IMR-90 (cell line): ENCODE measurements around the gene ISCA1. TPM values are rescaled to one million over a fixed set of nuclear protein-coding genes. Genes with fewer than 3 reads are reported as not detected.

ENCODE experiments used
- ATAC-seq: fragments of 200-7000 bp; cut with Tn5 transposase; 2 replicates; pipeline ENCODE4 v1.9.1; 2020; ENCODE audit warnings: low read depth, mild to moderate bottlenecking, moderate library complexity
- BruUV-seq: library from RNA; stranded (reverse); fragments of 400-500 nt; replicated peaks from 2 replicates; lab custom pipeline; 2021; lab: Mats Ljungman, UMichigan
- CTCF ChIA-PET: fragments of 300-600 bp; formaldehyde crosslinking; extraction: SDS; loops from one replicate; lab custom pipeline; 2021; ENCODE audit warnings: antibody characterized with exemption; lab: Yijun Ruan, JAX
- POLR2A ChIA-PET: fragments of 300-600 bp; sonication (Branson Sonifier 250); formaldehyde crosslinking; loops from one replicate; lab custom pipeline; 2022; ENCODE audit warnings: antibody characterized with exemption; ENCODE audit not compliant: unreplicated experiment; lab: Charles Lee
- DNase-seq: peaks from one replicate; pipeline ENCODE4 v3.0.0; 2013
- H2AFZ ChIP-seq: replicated peaks from 2 replicates; pipeline ENCODE3; 2013; ENCODE audit warnings: low read length, mild to moderate bottlenecking; ENCODE audit not compliant: poor library complexity
- H2AK5ac ChIP-seq: 2 replicates; pipeline ENCODE4 v1.6.1; 2013; ENCODE audit warnings: low read depth, low read length, inconsistent platforms
- H2AK9ac ChIP-seq: replicated peaks from 2 replicates; pipeline ENCODE3; 2013; ENCODE audit warnings: mild to moderate bottlenecking, low read depth, low read length, moderate library complexity; ENCODE audit not compliant: poor library complexity
- H2BK120ac ChIP-seq: 2 replicates; pipeline ENCODE4 v1.6.1; 2013; ENCODE audit warnings: low read depth, low read length, inconsistent platforms
- H2BK15ac ChIP-seq: 3 replicates; pipeline ENCODE4 v1.6.1; 2013; ENCODE audit warnings: low read depth, low read length, inconsistent platforms
- H2BK20ac ChIP-seq: 2 replicates; pipeline ENCODE4 v1.6.1; 2013; ENCODE audit warnings: low read depth, mild to moderate bottlenecking, inconsistent platforms, low read length, moderate library complexity
- H2BK5ac ChIP-seq: 2 replicates; pipeline ENCODE4 v1.6.1; 2013; ENCODE audit warnings: mild to moderate bottlenecking, low read depth, low read length, inconsistent platforms; ENCODE audit not compliant: poor library complexity, severe bottlenecking
- H3K14ac ChIP-seq: replicated peaks from 2 replicates; pipeline ENCODE4 v1.6.1; 2013; ENCODE audit warnings: low read depth, low read length, inconsistent platforms
- H3K18ac ChIP-seq: 2 replicates; pipeline ENCODE4 v1.6.1; 2013; ENCODE audit warnings: low read depth, low read length, control low read depth
- H3K23ac ChIP-seq: 2 replicates; pipeline ENCODE4 v1.6.1; 2013; ENCODE audit warnings: low read depth, low read length, inconsistent platforms
- H3K27ac ChIP-seq: 2 replicates; pipeline ENCODE4 v1.5.1; 2013; ENCODE audit warnings: mild to moderate bottlenecking, control low read depth, low read length; ENCODE audit not compliant: insufficient read depth
- H3K27me3 ChIP-seq: 2 replicates; pipeline ENCODE4 v1.6.1; 2013; ENCODE audit warnings: low read length; ENCODE audit not compliant: control insufficient read depth, insufficient read depth
- H3K36me3 ChIP-seq: 2 replicates; pipeline ENCODE4 v1.6.1; 2013; ENCODE audit warnings: low read length, mixed read lengths; ENCODE audit not compliant: control insufficient read depth, insufficient read depth
- H3K4ac ChIP-seq: 2 replicates; pipeline ENCODE4 v1.6.1; 2013; ENCODE audit warnings: low read depth, low read length, inconsistent platforms
- H3K4me1 ChIP-seq: 2 replicates; pipeline ENCODE4 v1.6.1; 2013; ENCODE audit warnings: low read length, mixed read lengths; ENCODE audit not compliant: control insufficient read depth, insufficient read depth
- H3K4me2 ChIP-seq: 2 replicates; pipeline ENCODE4 v1.6.1; 2013; ENCODE audit warnings: low read depth, mild to moderate bottlenecking, control low read depth, low read length, moderate library complexity
- H3K4me3 ChIP-seq: 2 replicates; pipeline ENCODE4 v1.5.1; 2013; ENCODE audit warnings: low read depth, mild to moderate bottlenecking, control low read depth, low read length, moderate library complexity; ENCODE audit not compliant: insufficient read depth
- H3K56ac ChIP-seq: 2 replicates; pipeline ENCODE4 v1.6.1; 2013; ENCODE audit warnings: low read length, inconsistent platforms; ENCODE audit not compliant: insufficient read depth; ENCODE audit errors: extremely low read depth
- H3K79me1 ChIP-seq, 2 experiments: 2 replicates each; pipeline ENCODE4 v1.6.1; 2013; ENCODE audit warnings: low read length in 2 of 2, inconsistent platforms in 1 of 2, low read depth in 1 of 2
- H3K9ac ChIP-seq: 2 replicates; pipeline ENCODE4 v1.6.1; 2013; ENCODE audit warnings: low read depth, low read length, control low read depth
- H3K9me1 ChIP-seq: 2 replicates; pipeline ENCODE4 v1.6.1; 2013; ENCODE audit warnings: low read length, inconsistent platforms; ENCODE audit not compliant: insufficient read depth
- H3K9me3 ChIP-seq: 2 replicates; pipeline ENCODE4 v1.6.1; 2013; ENCODE audit warnings: low read length; ENCODE audit not compliant: control insufficient read depth, insufficient read depth
- H4K20me1 ChIP-seq: 2 replicates; pipeline ENCODE4 v1.6.1; 2013; ENCODE audit warnings: low read length, inconsistent platforms; ENCODE audit not compliant: insufficient read depth
- H4K5ac ChIP-seq: 2 replicates; pipeline ENCODE4 v1.6.1; 2013; ENCODE audit warnings: mild to moderate bottlenecking, low read depth, low read length, control low read depth
- H4K8ac ChIP-seq, 2 experiments: 2 replicates each; pipeline ENCODE4 v1.6.1; 2013; ENCODE audit warnings: low read depth in 2 of 2, low read length in 2 of 2, control low read depth in 1 of 2, inconsistent platforms in 1 of 2
- H4K91ac ChIP-seq: 2 replicates; pipeline ENCODE4 v1.6.1; 2013; ENCODE audit warnings: low read depth, low read length, inconsistent platforms; ENCODE audit not compliant: insufficient read depth
- BHLHE40 ChIP-seq: fragments of 150-350 bp; IDR thresholded peaks from 2 replicates; pipeline ENCODE4 v1.6.1; 2016; ENCODE audit warnings: mild to moderate bottlenecking, low read depth, low read length
- CEBPB ChIP-seq: IDR thresholded peaks from 2 replicates; pipeline ENCODE4 v1.6.1; 2012; ENCODE audit warnings: low read depth, low read length, improper control_type of control experiment
- CHD1 ChIP-seq: IDR thresholded peaks from 2 replicates; pipeline ENCODE4 v1.6.1; 2012; ENCODE audit warnings: low read depth, low read length, improper control_type of control experiment
- CTCF ChIP-seq: conservative IDR thresholded peaks from 2 replicates; pipeline ENCODE4 v1.5.1; 2012; ENCODE audit warnings: mild to moderate bottlenecking, low read depth, low read length, improper control_type of control experiment
- FOS ChIP-seq: fragments of 150-350 bp; IDR thresholded peaks from 2 replicates; pipeline ENCODE4 v1.6.1; 2016; ENCODE audit warnings: low read depth, low read length
- MXI1 ChIP-seq: IDR thresholded peaks from 2 replicates; pipeline ENCODE4 v1.6.1; 2012; ENCODE audit warnings: low read depth, mild to moderate bottlenecking, low read length, moderate library complexity, borderline replicate concordance
- NFE2L2 ChIP-seq: fragments of 150-350 bp; IDR thresholded peaks from 2 replicates; pipeline ENCODE4 v1.6.1; 2016; ENCODE audit warnings: low read depth, mild to moderate bottlenecking, low read length
- POLR2A ChIP-seq: IDR thresholded peaks from 2 replicates; pipeline ENCODE4 v1.6.1; 2012; ENCODE audit warnings: mild to moderate bottlenecking, low read depth, low read length
- RCOR1 ChIP-seq: IDR thresholded peaks from 2 replicates; pipeline ENCODE4 v1.6.1; 2012; ENCODE audit warnings: mild to moderate bottlenecking, low read length, improper control_type of control experiment; ENCODE audit not compliant: insufficient replicate concordance
- RFX5 ChIP-seq: IDR thresholded peaks from 2 replicates; pipeline ENCODE4 v1.8.0; 2012; ENCODE audit warnings: low read depth, mild to moderate bottlenecking, low read length, moderate library complexity
- SMC3 ChIP-seq: fragments of 150-350 bp; IDR thresholded peaks from 2 replicates; pipeline ENCODE4 v1.6.1; 2016; ENCODE audit warnings: low read depth, mild to moderate bottlenecking, antibody characterized with exemption, low read length, moderate library complexity
- WGBS, 2 experiments: methylation state at CpG; one replicate each; pipeline versions ENCODE4 v1.1.5 to v1.1.7; 2013; ENCODE audit warnings: missing lambda C conversion rate in 2 of 2; ENCODE audit not compliant: insufficient read length in 1 of 2; ENCODE audit errors: extremely low coverage in 2 of 2; 5-methylcytosine and 5-hydroxymethylcytosine counted together
- dilution Hi-C: fragments of 300-500 bp; cut with HindIII; formaldehyde crosslinking; loops from one replicate; pipeline ENCODE4 v1.14.3; 2018; ENCODE audit warnings: low sequenced_read_pairs; ENCODE audit not compliant: unreplicated experiment
- in situ Hi-C: fragments of 300-500 bp; cut with MboI; formaldehyde crosslinking; loops from 3 replicates; pipeline ENCODE4 v1.14.3; 2019; ENCODE audit warnings: low sequenced_read_pairs, inconsistent platforms, mixed read lengths
- intact Hi-C: fragments of 100-400 bp; cut with micrococcal nuclease; formaldehyde crosslinking; loops from 2 replicates; pipeline ENCODE4 v1.10.0; 2022
- polyA plus RNA-seq, 3 experiments: library from polyadenylated mRNA; depleted of rRNA; stranded (reverse); fragments of >200 nt; gene quantifications; 2 replicates each; pipeline ENCODE4 v1.2.3, GENCODE V29; 2012; ENCODE audit warnings: low replicate concordance in 1 of 3
- total RNA-seq: library from RNA; depleted of rRNA; stranded (reverse); fragments of >200 nt; gene quantifications from 2 replicates; pipeline ENCODE4 v1.2.3, GENCODE V29; 2012
- TF ChIP-seq, protein P1 (sequence below): fragments of 150-350 bp; IDR thresholded peaks from 2 replicates; pipeline ENCODE4 v1.6.1; 2017; ENCODE audit warnings: mild to moderate bottlenecking, antibody characterized with exemption, low read length, low read depth

ISCA1 gene
- total and polyA plus RNA-seq, 2 of the 4 experiments (the other 2 are of a cell fraction): 14.7 to 15.1 TPM

DNA sequence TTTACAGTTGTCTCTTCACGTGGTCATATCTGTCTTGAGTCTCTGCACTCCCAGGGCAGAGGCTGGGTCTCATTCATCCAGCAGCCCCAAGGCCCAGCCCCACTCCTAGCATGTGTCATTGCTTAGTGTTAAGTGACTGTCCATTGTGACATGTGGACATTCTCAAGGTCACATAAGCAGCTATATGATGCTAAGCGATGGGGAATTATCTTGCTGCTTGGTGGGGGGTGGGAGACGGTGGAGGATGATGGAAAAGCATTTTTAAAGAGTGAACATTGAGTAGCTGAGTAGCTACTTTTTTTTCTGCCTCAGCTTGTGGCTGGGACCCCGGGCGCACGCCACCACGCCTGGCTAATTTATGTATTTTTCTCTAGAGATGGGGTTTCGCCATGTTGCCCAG lies 22.8 kb downstream of the ISCA1 start, which contains the start of gene C9orf153:
C9orf153 (minus strand) TSS at position 101 of the 400 bp plus-strand sequence. CDS start 30,054 bp downstream, outside the sequence.
- no peak within 1 kb of the TSS for H2AK5ac ChIP-seq
- TF ChIP-seq FOS (no peak), RFX5 (no peak), CTCF (no peak), SMC3 (no peak), MXI1 (no peak), BHLHE40 (no peak), CHD1 (no peak), POLR2A (no peak), NFE2L2 (no peak), RCOR1 (no peak), CEBPB (no peak)
- TF ChIP-seq, protein P1, sequence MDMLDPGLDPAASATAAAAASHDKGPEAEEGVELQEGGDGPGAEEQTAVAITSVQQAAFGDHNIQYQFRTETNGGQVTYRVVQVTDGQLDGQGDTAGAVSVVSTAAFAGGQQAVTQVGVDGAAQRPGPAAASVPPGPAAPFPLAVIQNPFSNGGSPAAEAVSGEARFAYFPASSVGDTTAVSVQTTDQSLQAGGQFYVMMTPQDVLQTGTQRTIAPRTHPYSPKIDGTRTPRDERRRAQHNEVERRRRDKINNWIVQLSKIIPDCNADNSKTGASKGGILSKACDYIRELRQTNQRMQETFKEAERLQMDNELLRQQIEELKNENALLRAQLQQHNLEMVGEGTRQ: no peak
- DNase-seq: no peak
- H3K27ac ChIP-seq: no peak within 1 kb of the TSS
- no peak within 1 kb of the TSS for H2BK15ac ChIP-seq
- H2BK120ac ChIP-seq: no peak within 1 kb of the TSS
- dilution Hi-C loops (no loop called here), intact Hi-C loops (no loop called here), in situ Hi-C loops (no loop called here)
- H3K36me3 ChIP-seq: peaks cover 13% of the 10 kb centered on the region
- H3K23ac ChIP-seq: no peak within 1 kb of the TSS
- H3K9me1 ChIP-seq: peaks cover 19% of the 10 kb centered on the region; the same call in 1 of the 2 replicates
- no peak within 1 kb of the TSS for H4K5ac ChIP-seq
- H3K4ac ChIP-seq: no peak within 1 kb of the TSS
- no TSS peak for BruUV-seq
- ChIA-PET CTCF (no interaction called here), POLR2A (interaction anchor here (0.5 kb wide), 1 partner anchor 45 kb away, joined by 6 read pairs; no protein-coding TSS in a partner anchor)
- 82% methylated on average over 2 of the region's 8 CpGs; no CpG with 5 or more reads in 1 of the 2 experiments for WGBS, 2 experiments
- no peak for ATAC-seq
- no peak within 1 kb of the TSS for H3K14ac ChIP-seq
- H2AK9ac ChIP-seq: no peak within 1 kb of the TSS
- H4K91ac ChIP-seq: no peak within 1 kb of the TSS
- no peak within 1 kb of the TSS for H3K4me3 ChIP-seq
- H3K56ac ChIP-seq: no peak within 1 kb of the TSS
- peaks cover 0 to 10% of the 10 kb centered on the region in 2 experiments; a peak in 3 of 4 replicates for H3K79me1 ChIP-seq
- no peak within 1 kb of the TSS for H3K9ac ChIP-seq
- H3K27me3 ChIP-seq: no peaks in the 10 kb centered on the region
- no peak within 1 kb of the TSS for H3K18ac ChIP-seq
- H3K4me1 ChIP-seq: peaks cover 4% of the 10 kb centered on the region; the same call in 1 of the 2 replicates
- H2BK20ac ChIP-seq: no peak within 1 kb of the TSS
- H2AFZ ChIP-seq: no peak within 1 kb of the TSS
- no peaks in the 10 kb centered on the region for H4K20me1 ChIP-seq
- H4K8ac ChIP-seq: no peak within 1 kb of the TSS
- no peaks in the 10 kb centered on the region for H3K9me3 ChIP-seq
- H2BK5ac ChIP-seq: no peak within 1 kb of the TSS
- H3K4me2 ChIP-seq: no peak within 1 kb of the TSS
